Skeletal muscle satellite cell (primary cell): ENCODE measurements around the gene ANO10.
"Not testable (repeated sequence)": the region's sequence is repeated elsewhere in the genome, so short reads cannot be mapped to it uniquely, and the experiment has no call there.

ENCODE experiments used
- H3K27me3 ChIP-seq: 2 replicates; pipeline ENCODE4 v1.7.0; 2013; ENCODE audit warnings: low read length; ENCODE audit not compliant: control insufficient read depth, insufficient read depth
- H3K36me3 ChIP-seq: 2 replicates; pipeline ENCODE4 v1.7.0; 2013; ENCODE audit warnings: mild to moderate bottlenecking, control low read depth, low read length; ENCODE audit not compliant: insufficient read depth
- H3K4me1 ChIP-seq: 2 replicates; pipeline ENCODE4 v1.7.0; 2013; ENCODE audit warnings: low read length; ENCODE audit not compliant: control insufficient read depth, insufficient read depth
- H3K4me2 ChIP-seq: 2 replicates; pipeline ENCODE4 v1.7.0; 2013; ENCODE audit warnings: mild to moderate bottlenecking, low read length
- H3K4me3 ChIP-seq: 2 replicates; pipeline ENCODE4 v1.7.0; 2013; ENCODE audit warnings: low read length
- H3K9ac ChIP-seq: 2 replicates; pipeline ENCODE4 v1.7.0; 2013; ENCODE audit warnings: mild to moderate bottlenecking, low read depth, low read length, moderate library complexity
- H3K9me3 ChIP-seq: replicated peaks from 2 replicates; pipeline ENCODE4 v1.7.0; 2013; ENCODE audit warnings: mild to moderate bottlenecking, control low read depth, low read length

The ANO10 gene

GRCh38 chr3:43528498-43529099 lies 93.2 kb downstream of the ANO10 start:
- H3K4me1 ChIP-seq = peaks cover 16% of the 10 kb centered on the region
- H3K4me3 ChIP-seq = no peak overlapping the region
- no peak overlapping the region for H3K4me2 ChIP-seq
- no peak overlapping the region for H3K9ac ChIP-seq
- H3K27me3 ChIP-seq = no peaks in the 10 kb centered on the region
- no peaks in the 10 kb centered on the region for H3K36me3 ChIP-seq
- H3K9me3 ChIP-seq = no peaks in the 10 kb centered on the region

- no peak overlapping the region for H3K9ac ChIP-seq
- H3K27me3 ChIP-seq = no peaks in the 10 kb centered on the region
- peaks cover 20% of the 10 kb centered on the region for H3K4me1 ChIP-seq
- no peak overlapping the region for H3K4me2 ChIP-seq
- H3K36me3 ChIP-seq = no peaks in the 10 kb centered on the region
- no peak overlapping the region for H3K4me3 ChIP-seq
- H3K9me3 ChIP-seq = no peaks in the 10 kb centered on the region
Measured at GRCh38 chr3:43526956-43527355, 94.9 kb downstream of the ANO10 start.

GRCh38 chr3:43525941-43526607 lies 95.7 kb downstream of the ANO10 start:
- peak overlapping the region; percentile 38 for H3K4me2 ChIP-seq
- H3K9me3 ChIP-seq = no peaks in the 10 kb centered on the region
- H3K4me3 ChIP-seq = peak overlapping the region; percentile 24
- H3K9ac ChIP-seq = peak overlapping the region; percentile 29
- no peaks in the 10 kb centered on the region for H3K27me3 ChIP-seq
- H3K36me3 ChIP-seq = no peaks in the 10 kb centered on the region
- peaks cover 19% of the 10 kb centered on the region for H3K4me1 ChIP-seq

GRCh38 chr3:43525386-43525785 lies 96.4 kb downstream of the ANO10 start:
- no peaks in the 10 kb centered on the region for H3K9me3 ChIP-seq
- H3K27me3 ChIP-seq = no peaks in the 10 kb centered on the region
- peaks cover 19% of the 10 kb centered on the region for H3K4me1 ChIP-seq
- no peak overlapping the region for H3K4me3 ChIP-seq
- H3K9ac ChIP-seq = no peak overlapping the region
- H3K36me3 ChIP-seq = no peaks in the 10 kb centered on the region
- H3K4me2 ChIP-seq = no peak overlapping the region

GRCh38 chr3:43523454-43524053 lies 98.3 kb downstream of the ANO10 start:
- H3K36me3 ChIP-seq = no peaks in the 10 kb centered on the region
- peaks cover 19% of the 10 kb centered on the region for H3K4me1 ChIP-seq
- H3K4me3 ChIP-seq = no peak overlapping the region
- no peaks in the 10 kb centered on the region for H3K9me3 ChIP-seq
- no peak overlapping the region for H3K9ac ChIP-seq
- no peak overlapping the region for H3K4me2 ChIP-seq
- H3K27me3 ChIP-seq = no peaks in the 10 kb centered on the region

- no peaks in the 10 kb centered on the region for H3K27me3 ChIP-seq
Measured at GRCh38 chr3:43522727-43523362, 99.0 kb downstream of the ANO10 start.

GRCh38 chr3:43521941-43522340 lies 99.9 kb downstream of the ANO10 start:
- H3K4me2 ChIP-seq = no peak overlapping the region
- H3K36me3 ChIP-seq = no peaks in the 10 kb centered on the region
- H3K4me3 ChIP-seq = no peak overlapping the region
- H3K9me3 ChIP-seq = no peaks in the 10 kb centered on the region
- H3K4me1 ChIP-seq = peaks cover 19% of the 10 kb centered on the region
- H3K9ac ChIP-seq = no peak overlapping the region
- no peaks in the 10 kb centered on the region for H3K27me3 ChIP-seq

More at GRCh38 chr3:43522727-43523362, 99.0 kb downstream of the ANO10 start:
- peaks cover 19% of the 10 kb centered on the region for H3K4me1 ChIP-seq
- H3K36me3 ChIP-seq = no peaks in the 10 kb centered on the region
- no peaks in the 10 kb centered on the region for H3K9me3 ChIP-seq
- H3K4me2 ChIP-seq = no peak overlapping the region
- H3K9ac ChIP-seq = no peak overlapping the region
- no peak overlapping the region for H3K4me3 ChIP-seq

- H3K9ac ChIP-seq = not testable (repeated sequence)
Measured at GRCh38 chr3:43518515-43518914, 103.3 kb downstream of the ANO10 start.

GRCh38 chr3:43515970-43516635 lies 105.7 kb downstream of the ANO10 start:
- H3K4me1 ChIP-seq = peaks cover 6% of the 10 kb centered on the region
- H3K9ac ChIP-seq = no peak overlapping the region
- peaks cover 7% of the 10 kb centered on the region for H3K36me3 ChIP-seq
- H3K4me2 ChIP-seq = no peak overlapping the region
- no peaks in the 10 kb centered on the region for H3K27me3 ChIP-seq
- H3K4me3 ChIP-seq = no peak overlapping the region
- H3K9me3 ChIP-seq = no peaks in the 10 kb centered on the region

More at GRCh38 chr3:43518515-43518914, 103.3 kb downstream of the ANO10 start:
- H3K4me2 ChIP-seq, H3K36me3 ChIP-seq, H3K9me3 ChIP-seq, H3K4me1 ChIP-seq, H3K27me3 ChIP-seq, H3K4me3 ChIP-seq: not testable (repeated sequence)

- Histone ChIP-seq H3K4me1 (peaks cover 6% of the 10 kb centered on the region), H3K9me3 (no peaks in the 10 kb centered on the region), H3K9ac (no peak overlapping the region), H3K36me3 (peaks cover 7% of the 10 kb centered on the region), H3K27me3 (no peaks in the 10 kb centered on the region), H3K4me2 (no peak overlapping the region), H3K4me3 (no peak overlapping the region)
Measured at GRCh38 chr3:43515208-43515917, 106.4 kb downstream of the ANO10 start.
